Measurements from ENCODE around the gene CDK18.

- TF ChIP-seq CTCF (conservative IDR thresholded peaks at IDR 0.05 in 1 of 2, IDR thresholded peaks at IDR 0.05 in 1 of 2; ENCODE audit: extremely low read depth in 1 of 2, insufficient read depth in 1 of 2, low read depth in 1 of 2, low read length in 2 of 2) (peak in 1 of 2 donors; percentile 6), EZH2 (IDR thresholded peaks at IDR 0.05; ENCODE audit: borderline replicate concordance, low read length) (no peak)
Measured at GRCh38 chr1:205477121-205477758, 27.2 kb upstream of the CDK18 start.

All from mammary epithelial cell (primary cell).